Lower leg skin (tissue), 4 donors: Measurements from ENCODE around the gene LPIN3. TPM values are rescaled to one million over a fixed set of nuclear protein-coding genes. Genes with fewer than 3 reads are reported as not detected.

Experiments used
- DNase-seq, 2 donors: peaks; one replicate each; pipeline ENCODE4 v3.0.0-alpha.2; 2019; ENCODE audit warnings: low spot score in 2 of 2
- H3K4me3 ChIP-seq: fragments of 200-600 bp; sonication (generic); 2 replicates; pipeline ENCODE4 v1.5.1; 2017; ENCODE audit warnings: mild to moderate bottlenecking, low read depth; ENCODE audit not compliant: poor library complexity, severe bottlenecking
- POLR2A ChIP-seq, 2 donors: fragments of 450-650 bp; IDR thresholded peaks; one replicate each; pipeline ENCODE4 v1.6.1; 2016 to 2017; ENCODE audit warnings: antibody characterized with exemption in 2 of 2, mild to moderate bottlenecking in 1 of 2, moderate library complexity in 1 of 2
- WGBS, 2 donors: methylation state at CpG; one replicate each; pipeline ENCODE4 v1.1.5; 2018; 5-methylcytosine and 5-hydroxymethylcytosine counted together
- intact Hi-C: fragments of 100-400 bp; cut with DNase I; formaldehyde crosslinking; loops from one replicate; pipeline ENCODE4 v1.15.0; 2023; ENCODE audit warnings: low total_unique reads
- total RNA-seq, 4 donors: library from RNA; depleted of rRNA; stranded (reverse); fragments of >200 nt; gene quantifications; one replicate each; pipeline ENCODE4 v1.1.0, GENCODE V29; 2016
- TF ChIP-seq, protein P1 (sequence below), 3 donors: fragments of 450-650 bp; IDR thresholded peaks; one replicate each; pipeline ENCODE4 v1.5.1; 2016; ENCODE audit warnings: antibody characterized with exemption in 3 of 3, mild to moderate bottlenecking in 3 of 3, moderate library complexity in 2 of 3

The LPIN3 gene
- total RNA-seq, 4 donors from 2014 or later = 53.3 to 135 (median 66.6) TPM

DNA sequence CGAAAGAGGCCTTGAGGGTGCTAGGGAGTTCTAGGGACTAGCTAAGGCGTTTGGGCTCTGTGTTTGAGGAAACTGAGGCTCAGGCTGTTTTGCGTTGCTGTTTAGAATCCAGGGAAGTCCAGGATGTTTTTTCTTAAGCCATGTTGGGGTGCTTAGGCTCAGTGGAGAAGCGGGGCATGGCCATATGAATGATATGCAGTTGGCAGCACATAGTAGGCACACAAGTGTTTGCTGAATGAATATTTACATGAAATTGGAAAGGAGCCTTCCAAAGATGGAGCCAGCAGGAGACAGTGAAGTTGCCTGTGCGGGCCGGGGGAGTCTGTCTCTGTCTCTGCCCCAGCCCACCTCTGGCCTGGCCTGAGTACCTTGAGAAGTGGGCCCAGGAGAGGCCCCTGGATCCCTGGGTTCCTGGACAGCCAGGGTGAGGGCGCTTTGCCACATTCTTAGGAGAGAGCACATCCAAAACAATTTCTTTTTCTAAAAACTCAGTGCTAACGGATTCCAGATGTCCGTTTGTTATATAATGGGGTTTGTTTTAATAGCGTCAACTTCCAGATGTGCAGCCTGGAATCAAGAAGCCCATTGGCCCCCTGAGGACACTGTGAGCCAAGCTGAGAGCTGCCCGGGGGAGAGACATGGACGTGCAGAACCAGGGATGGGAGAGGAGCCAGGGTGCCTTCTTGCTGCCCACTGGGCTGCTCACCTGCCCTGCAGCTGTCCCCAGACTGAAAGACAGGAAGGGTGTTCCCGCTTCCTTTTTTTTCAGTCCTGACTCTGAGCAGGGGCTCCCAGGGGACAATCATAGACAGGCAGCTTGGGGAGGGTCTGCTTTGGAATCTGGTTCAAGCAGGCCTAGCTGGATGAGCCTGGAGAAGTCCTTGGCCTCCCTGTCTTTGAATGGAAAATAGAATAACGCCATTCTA, 46.1 kb downstream of the LPIN3 start:
- no peak for DNase-seq
- no peak overlapping the region for H3K4me3 ChIP-seq
- TF ChIP-seq, protein P1, sequence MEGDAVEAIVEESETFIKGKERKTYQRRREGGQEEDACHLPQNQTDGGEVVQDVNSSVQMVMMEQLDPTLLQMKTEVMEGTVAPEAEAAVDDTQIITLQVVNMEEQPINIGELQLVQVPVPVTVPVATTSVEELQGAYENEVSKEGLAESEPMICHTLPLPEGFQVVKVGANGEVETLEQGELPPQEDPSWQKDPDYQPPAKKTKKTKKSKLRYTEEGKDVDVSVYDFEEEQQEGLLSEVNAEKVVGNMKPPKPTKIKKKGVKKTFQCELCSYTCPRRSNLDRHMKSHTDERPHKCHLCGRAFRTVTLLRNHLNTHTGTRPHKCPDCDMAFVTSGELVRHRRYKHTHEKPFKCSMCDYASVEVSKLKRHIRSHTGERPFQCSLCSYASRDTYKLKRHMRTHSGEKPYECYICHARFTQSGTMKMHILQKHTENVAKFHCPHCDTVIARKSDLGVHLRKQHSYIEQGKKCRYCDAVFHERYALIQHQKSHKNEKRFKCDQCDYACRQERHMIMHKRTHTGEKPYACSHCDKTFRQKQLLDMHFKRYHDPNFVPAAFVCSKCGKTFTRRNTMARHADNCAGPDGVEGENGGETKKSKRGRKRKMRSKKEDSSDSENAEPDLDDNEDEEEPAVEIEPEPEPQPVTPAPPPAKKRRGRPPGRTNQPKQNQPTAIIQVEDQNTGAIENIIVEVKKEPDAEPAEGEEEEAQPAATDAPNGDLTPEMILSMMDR (IDR thresholded peaks at IDR 0.05) = no peak
- TF ChIP-seq POLR2A (IDR thresholded peaks at IDR 0.05) = no peak
- 63 to 68% methylated on average over 14 of the region's 14 CpGs for WGBS, 2 donors
- intact Hi-C loops = no loop called here

DNA sequence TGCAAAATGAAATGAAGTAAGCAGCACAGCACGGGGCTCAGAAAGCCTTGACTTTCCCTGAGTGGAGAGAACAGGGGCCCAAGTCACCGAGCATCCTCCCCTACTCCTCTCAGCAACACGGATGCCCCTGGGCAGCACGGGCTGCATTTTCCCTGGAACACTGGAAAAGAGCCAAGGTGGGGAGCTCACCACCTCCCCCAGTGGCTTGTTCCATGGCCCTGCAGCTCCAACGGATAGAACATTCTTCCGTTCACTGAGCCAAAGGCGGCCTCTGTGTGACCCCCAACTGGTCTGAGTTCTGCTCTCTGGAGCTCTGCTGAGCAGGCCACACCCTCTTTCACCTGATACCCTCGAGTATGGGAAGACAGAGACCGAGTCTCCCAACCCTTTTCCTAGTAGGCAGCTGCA, 46.8 kb downstream of the LPIN3 start:
- 42 to 52% methylated on average over 9 of the region's 9 CpGs for WGBS, 2 donors
- no peak overlapping the region for H3K4me3 ChIP-seq
- TF ChIP-seq POLR2A (IDR thresholded peaks at IDR 0.05) = no peak
- TF ChIP-seq, protein P1 (IDR thresholded peaks at IDR 0.05) = no peak
- DNase-seq = no peak
- intact Hi-C loops = no loop called here

DNA sequence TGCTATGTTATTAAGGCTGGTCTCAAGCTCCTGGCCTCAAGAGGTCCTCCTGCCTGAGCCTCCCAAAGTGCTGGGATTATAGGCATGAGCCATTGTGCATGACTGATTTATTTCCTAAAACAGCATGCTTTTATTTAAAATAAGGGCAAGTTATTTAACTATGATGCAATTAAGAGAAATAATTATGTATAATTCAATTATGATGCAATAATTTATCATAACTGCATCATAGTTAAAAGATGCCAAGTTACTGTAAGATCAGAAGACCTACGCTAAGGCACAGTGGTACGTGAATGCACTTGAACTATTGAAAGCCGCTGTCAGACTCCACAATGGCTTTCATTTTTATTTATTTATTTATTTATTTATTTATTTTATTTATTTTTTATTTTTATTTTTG, 50.3 kb downstream of the LPIN3 start:
- 91 to 94% methylated on average over 3 of the region's 3 CpGs for WGBS, 2 donors
- DNase-seq = peak in 1 of 2 donors; percentile 18
- intact Hi-C loops = no loop called here
- TF ChIP-seq, protein P1 (IDR thresholded peaks at IDR 0.05) = no peak
- TF ChIP-seq POLR2A (IDR thresholded peaks at IDR 0.05) = no peak
- H3K4me3 ChIP-seq = no peak overlapping the region

GRCh38 chr20:41391587-41392001, 51.0 kb downstream of the LPIN3 start:
- DNase-seq = peak in 1 of 2 donors; percentile 79
- intact Hi-C loops = no loop called here
- TF ChIP-seq, protein P1 (IDR thresholded peaks at IDR 0.05) = no peak
- no peak for TF ChIP-seq POLR2A (IDR thresholded peaks at IDR 0.05)
- no peak overlapping the region for H3K4me3 ChIP-seq
- WGBS, 2 donors = 67 to 71% methylated on average over 10 of the region's 10 CpGs

GRCh38 chr20:41392295-41392694, 51.7 kb downstream of the LPIN3 start:
- TF ChIP-seq, protein P1 (IDR thresholded peaks at IDR 0.05) = no peak
- no peak for TF ChIP-seq POLR2A (IDR thresholded peaks at IDR 0.05)

More at GRCh38 chr20:41392295-41392694, 51.7 kb downstream of the LPIN3 start:
- WGBS, 2 donors = 93 to 95% methylated on average over 1 of the region's 1 CpG
- no peak overlapping the region for H3K4me3 ChIP-seq
- intact Hi-C loops = no loop called here
- DNase-seq = peak in 1 of 2 donors; percentile 62
